ENCODE measurements around the gene ADAM23.

- TF ChIP-seq ZNF614 (CRISPR knock-in tag; IDR thresholded peaks at IDR 0.05; ENCODE audit: borderline replicate concordance) (no peak), ZNF772 (CRISPR knock-in tag; IDR thresholded peaks at IDR 0.05) (no peak), ZNF800 (CRISPR knock-in tag; IDR thresholded peaks at IDR 0.05) (no peak), MED13 (CRISPR knock-in tag; IDR thresholded peaks at IDR 0.05) (no peak), CTCF (CRISPR knock-in tag; IDR thresholded peaks at IDR 0.05) (no peak), POLR2AphosphoS5 (IDR thresholded peaks at IDR 0.05; ENCODE audit: low read depth, low read length) (no peak), IRF1 (CRISPR knock-in tag; IDR thresholded peaks at IDR 0.05; ENCODE audit: low read depth) (no peak), ZFP37 (CRISPR knock-in tag; IDR thresholded peaks at IDR 0.05; ENCODE audit: borderline replicate concordance) (no peak)
Measured at GRCh38 chr2:206527153-206527552, 83.8 kb downstream of the ADAM23 start.

Data from HepG2 (cell line).